ENCODE data around the gene EXOC4. TPM values are rescaled to one million over a fixed set of nuclear protein-coding genes. Genes with fewer than 3 reads are reported as not detected.

Gene EXOC4
- total and polyA plus RNA-seq, 7 donors, result 16.4 to 76.7 (median 50.7) TPM

DNA sequence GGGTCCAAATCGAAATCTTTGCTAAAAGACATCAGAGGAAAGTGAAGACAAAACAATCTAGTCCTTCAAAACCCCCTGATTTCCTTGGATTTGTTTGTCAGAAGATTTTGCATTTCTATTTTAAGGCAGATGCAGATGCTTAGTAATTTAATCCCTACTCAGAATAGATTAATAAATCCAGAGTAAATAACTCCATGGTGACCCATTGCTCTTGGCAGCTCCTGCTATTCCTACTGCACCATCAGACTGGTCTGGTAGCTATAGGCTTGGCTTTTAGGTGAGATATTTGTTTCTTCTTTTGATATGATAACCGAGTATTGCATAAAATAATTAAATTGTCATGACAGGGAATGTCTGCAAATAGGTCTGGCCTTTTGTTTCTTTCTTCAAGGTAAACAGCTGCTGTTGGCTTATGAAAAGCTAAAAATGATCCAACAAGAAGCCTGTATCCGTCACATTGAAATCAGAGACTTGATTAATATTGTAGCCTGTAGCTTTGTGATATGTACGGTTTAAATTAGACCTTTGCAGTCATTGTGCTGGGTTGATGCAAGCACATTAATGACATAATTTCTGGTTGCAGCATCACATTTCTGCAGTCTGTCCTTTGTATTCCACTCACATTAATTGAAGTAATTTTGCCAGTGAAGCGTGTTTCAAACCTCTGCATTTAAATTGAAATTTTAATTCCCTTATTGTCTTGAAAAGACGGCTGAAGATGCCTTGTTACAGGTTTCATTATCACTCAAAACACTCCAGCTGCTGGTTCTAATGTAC lies 40.7 kb downstream of the EXOC4 start:
- DNase-seq, result no peak
- no peak overlapping the region for H3K4me3 ChIP-seq
- intact Hi-C loops (cut with DNase I), result no loop called here
- H3K4me1 ChIP-seq, result peaks cover 0 to 11% (median 2%) of the 10 kb centered on the region in 4 donors
- no peaks in the 10 kb centered on the region for H3K9me3 ChIP-seq
- TF ChIP-seq, protein P1, sequence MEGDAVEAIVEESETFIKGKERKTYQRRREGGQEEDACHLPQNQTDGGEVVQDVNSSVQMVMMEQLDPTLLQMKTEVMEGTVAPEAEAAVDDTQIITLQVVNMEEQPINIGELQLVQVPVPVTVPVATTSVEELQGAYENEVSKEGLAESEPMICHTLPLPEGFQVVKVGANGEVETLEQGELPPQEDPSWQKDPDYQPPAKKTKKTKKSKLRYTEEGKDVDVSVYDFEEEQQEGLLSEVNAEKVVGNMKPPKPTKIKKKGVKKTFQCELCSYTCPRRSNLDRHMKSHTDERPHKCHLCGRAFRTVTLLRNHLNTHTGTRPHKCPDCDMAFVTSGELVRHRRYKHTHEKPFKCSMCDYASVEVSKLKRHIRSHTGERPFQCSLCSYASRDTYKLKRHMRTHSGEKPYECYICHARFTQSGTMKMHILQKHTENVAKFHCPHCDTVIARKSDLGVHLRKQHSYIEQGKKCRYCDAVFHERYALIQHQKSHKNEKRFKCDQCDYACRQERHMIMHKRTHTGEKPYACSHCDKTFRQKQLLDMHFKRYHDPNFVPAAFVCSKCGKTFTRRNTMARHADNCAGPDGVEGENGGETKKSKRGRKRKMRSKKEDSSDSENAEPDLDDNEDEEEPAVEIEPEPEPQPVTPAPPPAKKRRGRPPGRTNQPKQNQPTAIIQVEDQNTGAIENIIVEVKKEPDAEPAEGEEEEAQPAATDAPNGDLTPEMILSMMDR (IDR thresholded peaks at IDR 0.05), result no peak
- no peak for TF ChIP-seq POLR2A (IDR thresholded peaks at IDR 0.05)
- no peak for TF ChIP-seq POLR2AphosphoS5 (IDR thresholded peaks at IDR 0.05)
- TF ChIP-seq EP300 (IDR thresholded peaks at IDR 0.05), result no peak
- no peak overlapping the region for H3K27ac ChIP-seq
- H3K27me3 ChIP-seq, result no peaks in the 10 kb centered on the region
- peaks cover 0 to 24% (median 6%) of the 10 kb centered on the region in 4 donors for H3K36me3 ChIP-seq
- 89 to 90% methylated on average over 6 of the region's 6 CpGs for WGBS, 2 donors

- Histone ChIP-seq H3K4me3 (no peak overlapping the region), H3K9me3 (no peaks in the 10 kb centered on the region), H3K27ac (no peak overlapping the region), H3K36me3 (peaks cover 0 to 18% (median 3%) of the 10 kb centered on the region in 4 donors), H3K4me1 (peaks cover 0 to 11% (median 2%) of the 10 kb centered on the region in 4 donors), H3K27me3 (no peaks in the 10 kb centered on the region)
- TF ChIP-seq POLR2A (IDR thresholded peaks at IDR 0.05), result no peak
- no peak for DNase-seq
- intact Hi-C loops (cut with DNase I), result no loop called here
Observed at GRCh38 chr7:133294234-133294633, 41.4 kb downstream of the EXOC4 start.

DNA sequence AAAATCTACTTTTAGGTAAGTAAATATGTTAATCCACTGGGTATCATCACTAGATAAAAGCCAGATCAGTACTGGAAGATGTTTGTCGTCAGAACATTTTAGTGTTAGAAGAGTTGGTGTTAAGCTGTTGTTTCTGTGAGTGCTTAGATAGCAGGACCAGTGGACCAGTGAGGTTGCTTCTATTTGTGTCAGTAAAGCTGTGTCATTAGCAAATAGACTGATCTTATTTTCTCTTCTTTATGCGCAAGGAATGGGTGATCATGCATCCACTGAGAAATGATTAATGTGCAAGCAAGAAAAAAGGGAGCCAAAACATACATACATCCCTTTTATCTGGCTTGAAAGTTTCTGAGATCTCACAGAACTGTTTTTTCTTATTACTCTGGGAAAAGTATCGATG lies 42.6 kb downstream of the EXOC4 start:
- intact Hi-C loops (cut with DNase I), result no loop called here
- Histone ChIP-seq H3K36me3 (peaks cover 0 to 5% (median 0%) of the 10 kb centered on the region in 4 donors), H3K9me3 (no peaks in the 10 kb centered on the region), H3K27ac (no peak overlapping the region), H3K4me3 (no peak overlapping the region), H3K27me3 (no peaks in the 10 kb centered on the region), H3K4me1 (peaks cover 0 to 11% (median 2%) of the 10 kb centered on the region in 4 donors)
- DNase-seq, result no peak
- TF ChIP-seq, protein P1 (IDR thresholded peaks at IDR 0.05), result no peak
- 96 to 97% methylated on average over 3 of the region's 3 CpGs for WGBS, 2 donors

GRCh38 chr7:133297093-133297492 lies 44.2 kb downstream of the EXOC4 start:
- H3K27ac ChIP-seq, result no peak overlapping the region
- no peaks in the 10 kb centered on the region for H3K36me3 ChIP-seq
- intact Hi-C loops (cut with DNase I), result no loop called here
- TF ChIP-seq EP300 (IDR thresholded peaks at IDR 0.05), result no peak
- no peak for TF ChIP-seq POLR2AphosphoS5 (IDR thresholded peaks at IDR 0.05)
- TF ChIP-seq, protein P1 (IDR thresholded peaks at IDR 0.05), result no peak
- no peak for TF ChIP-seq POLR2A (IDR thresholded peaks at IDR 0.05)
- no peaks in the 10 kb centered on the region for H3K27me3 ChIP-seq
- peaks cover 0 to 11% (median 3%) of the 10 kb centered on the region in 4 donors for H3K4me1 ChIP-seq
- H3K4me3 ChIP-seq, result no peak overlapping the region
- DNase-seq, result no peak
- WGBS, 2 donors, result 91 to 92% methylated on average over 1 of the region's 1 CpG
- no peaks in the 10 kb centered on the region for H3K9me3 ChIP-seq

DNA sequence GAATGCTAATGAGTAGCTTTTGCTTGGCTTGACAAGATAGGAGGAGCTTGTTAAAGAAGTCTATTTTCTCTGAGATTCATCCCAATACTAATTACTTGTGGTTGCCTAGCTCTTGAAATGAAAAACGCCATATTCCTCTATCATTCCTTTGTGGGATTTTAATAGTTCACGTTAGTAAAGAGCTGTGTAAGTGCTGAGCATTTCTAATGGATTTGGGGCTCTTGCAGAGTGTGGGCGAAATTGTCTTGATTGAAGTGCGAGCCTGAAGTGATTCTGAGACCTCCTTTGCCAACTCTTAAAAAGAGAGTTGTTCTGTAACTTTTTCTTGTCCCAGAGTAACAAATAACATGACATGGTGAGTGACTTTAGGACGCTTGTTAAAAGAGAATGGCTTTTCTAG lies 45.2 kb downstream of the EXOC4 start:
- no peaks in the 10 kb centered on the region for H3K9me3 ChIP-seq
- peaks cover 0 to 11% (median 3%) of the 10 kb centered on the region in 4 donors for H3K4me1 ChIP-seq
- intact Hi-C loops (cut with DNase I), result no loop called here
- no peak overlapping the region for H3K27ac ChIP-seq
- H3K27me3 ChIP-seq, result no peaks in the 10 kb centered on the region
- H3K4me3 ChIP-seq, result no peak overlapping the region
- no peak for TF ChIP-seq POLR2AphosphoS5 (IDR thresholded peaks at IDR 0.05)
- TF ChIP-seq, protein P1 (IDR thresholded peaks at IDR 0.05), result no peak
- TF ChIP-seq POLR2A (IDR thresholded peaks at IDR 0.05), result no peak
- no peak for TF ChIP-seq EP300 (IDR thresholded peaks at IDR 0.05)
- DNase-seq, result no peak
- 95 to 96% methylated on average over 5 of the region's 5 CpGs for WGBS, 2 donors
- H3K36me3 ChIP-seq, result no peaks in the 10 kb centered on the region

All from sigmoid colon (tissue), 7 donors.